Vagina (tissue), 2 donors: Measurements from ENCODE around the gene KRTAP10-3. TPM values are rescaled to one million over a fixed set of nuclear protein-coding genes. Genes with fewer than 3 reads are reported as not detected.

Source experiments
- DNase-seq, 2 donors: peaks; one replicate each; pipeline ENCODE4 v3.0.0-alpha.2; 2017; ENCODE audit errors: extremely low spot score in 2 of 2
- H3K27ac ChIP-seq: fragments of 200-600 bp; sonication (generic); one replicate; pipeline ENCODE4 v1.5.1; 2019
- H3K27me3 ChIP-seq: fragments of 200-600 bp; sonication (generic); one replicate; pipeline ENCODE4 v1.5.1; 2019
- H3K36me3 ChIP-seq, 2 donors: fragments of 200-600 bp; sonication (generic); one replicate each; pipeline ENCODE4 v1.5.1; 2017 to 2019
- H3K4me1 ChIP-seq: fragments of 200-600 bp; sonication (generic); one replicate; pipeline ENCODE4 v1.5.1; 2019
- H3K4me3 ChIP-seq, 2 donors: fragments of 200-600 bp; sonication (generic); 1 replicate in 1 of 2; 2 replicates in 1 of 2; pipeline ENCODE4 v1.5.1; 2016 to 2019
- H3K9me3 ChIP-seq: fragments of 200-600 bp; sonication (generic); one replicate; pipeline ENCODE4 v1.5.1; 2019
- CTCF ChIP-seq, 3 experiments: fragments of 450-650 bp in 2 of 3; fragments of 200-600 bp in 1 of 3; sonication (generic) in 1 of 3; IDR thresholded peaks; one replicate each; pipeline ENCODE4 v1.5.1; 2017 to 2019; ENCODE audit warnings: antibody characterized with exemption in 3 of 3, mild to moderate bottlenecking in 2 of 3, moderate library complexity in 2 of 3
- POLR2A ChIP-seq, 2 donors: fragments of 450-650 bp; IDR thresholded peaks; one replicate each; pipeline ENCODE4 v1.6.1; 2017; ENCODE audit warnings: antibody characterized with exemption in 2 of 2, mild to moderate bottlenecking in 2 of 2, moderate library complexity in 2 of 2
- POLR2AphosphoS5 ChIP-seq, 2 donors: sonication (generic); formaldehyde crosslinking; IDR thresholded peaks; one replicate each; pipeline ENCODE4 v1.9.0; 2017; ENCODE audit warnings: antibody characterized with exemption in 2 of 2, mild to moderate bottlenecking in 2 of 2, low read depth in 1 of 2; ENCODE audit not compliant: insufficient read depth in 1 of 2
- intact Hi-C: fragments of 100-400 bp; cut with DNase I; formaldehyde crosslinking; loops from one replicate; pipeline ENCODE4 v1.15.1; 2023
- total RNA-seq: library from RNA; depleted of rRNA; stranded (reverse); fragments of >200 nt; gene quantifications from one replicate; pipeline ENCODE4 v1.2.3, GENCODE V29; 2016

KRTAP10-3 gene
- total RNA-seq, result not detected

GRCh38 chr21:44558695-44559094 is at the start of gene KRTAP10-3:
TSS of gene KRTAP10-3 (minus strand) at chr21:44558795. CDS start at chr21:44558715, 80 bp downstream.
- no peaks in the 10 kb centered on the region for H3K27me3 ChIP-seq
- DNase-seq, result peak in 1 of 2 donors; percentile 75
- H3K9me3 ChIP-seq, result no peaks in the 10 kb centered on the region
- intact Hi-C loops, result no loop called here
- TF ChIP-seq CTCF (IDR thresholded peaks at IDR 0.05) (no peak), POLR2A (IDR thresholded peaks at IDR 0.05) (no peak), POLR2AphosphoS5 (IDR thresholded peaks at IDR 0.05; ENCODE audit: insufficient read depth in 1 of 2, low read depth in 1 of 2) (no peak)
- no peak within 1 kb of the TSS for H3K4me3 ChIP-seq
- no peaks in the 10 kb centered on the region for H3K4me1 ChIP-seq
- H3K27ac ChIP-seq, result no peak within 1 kb of the TSS
- H3K36me3 ChIP-seq, result no peaks in the 10 kb centered on the region

GRCh38 chr21:44606495-44606894 is 47.9 kb upstream of the KRTAP10-3 start:
- Histone ChIP-seq H3K9me3 (no peaks in the 10 kb centered on the region), H3K27ac (no peak overlapping the region), H3K36me3 (no peaks in the 10 kb centered on the region), H3K4me1 (no peaks in the 10 kb centered on the region), H3K27me3 (no peaks in the 10 kb centered on the region), H3K4me3 (no peak overlapping the region)
- TF ChIP-seq POLR2AphosphoS5 (IDR thresholded peaks at IDR 0.05; ENCODE audit: insufficient read depth in 1 of 2, low read depth in 1 of 2), result no peak
- TF ChIP-seq CTCF (IDR thresholded peaks at IDR 0.05), result no peak
- no peak for TF ChIP-seq POLR2A (IDR thresholded peaks at IDR 0.05)
- intact Hi-C loops, result no loop called here
- no peak for DNase-seq

- no peak overlapping the region for H3K27ac ChIP-seq
- no peaks in the 10 kb centered on the region for H3K9me3 ChIP-seq
- no peaks in the 10 kb centered on the region for H3K36me3 ChIP-seq
- H3K4me1 ChIP-seq, result no peaks in the 10 kb centered on the region
- intact Hi-C loops, result no loop called here
- no peak for TF ChIP-seq POLR2A (IDR thresholded peaks at IDR 0.05)
- no peak for TF ChIP-seq CTCF (IDR thresholded peaks at IDR 0.05)
- TF ChIP-seq POLR2AphosphoS5 (IDR thresholded peaks at IDR 0.05; ENCODE audit: insufficient read depth in 1 of 2, low read depth in 1 of 2), result no peak
- peak in 1 of 2 donors; percentile 62 for DNase-seq
- no peaks in the 10 kb centered on the region for H3K27me3 ChIP-seq
- no peak overlapping the region for H3K4me3 ChIP-seq
These were observed 45.3 kb upstream of the KRTAP10-3 start for GRCh38 chr21:44603911-44604310.

GRCh38 chr21:44603109-44603875 is 44.7 kb upstream of the KRTAP10-3 start:
- no peak for TF ChIP-seq POLR2AphosphoS5 (IDR thresholded peaks at IDR 0.05; ENCODE audit: insufficient read depth in 1 of 2, low read depth in 1 of 2)
- no peak for TF ChIP-seq CTCF (IDR thresholded peaks at IDR 0.05)
- TF ChIP-seq POLR2A (IDR thresholded peaks at IDR 0.05), result no peak
- H3K27ac ChIP-seq, result no peak overlapping the region
- no peaks in the 10 kb centered on the region for H3K36me3 ChIP-seq
- intact Hi-C loops, result no loop called here
- H3K4me3 ChIP-seq, result no peak overlapping the region
- no peaks in the 10 kb centered on the region for H3K27me3 ChIP-seq
- no peaks in the 10 kb centered on the region for H3K9me3 ChIP-seq
- DNase-seq, result peak in 1 of 2 donors; percentile 69
- H3K4me1 ChIP-seq, result no peaks in the 10 kb centered on the region

GRCh38 chr21:44602463-44602850 is 43.9 kb upstream of the KRTAP10-3 start:
- Histone ChIP-seq H3K4me1 (no peaks in the 10 kb centered on the region), H3K9me3 (no peaks in the 10 kb centered on the region), H3K27me3 (no peaks in the 10 kb centered on the region), H3K27ac (no peak overlapping the region), H3K4me3 (no peak overlapping the region), H3K36me3 (no peaks in the 10 kb centered on the region)
- no peak for DNase-seq
- TF ChIP-seq POLR2A (IDR thresholded peaks at IDR 0.05), result no peak
- no peak for TF ChIP-seq CTCF (IDR thresholded peaks at IDR 0.05)
- no peak for TF ChIP-seq POLR2AphosphoS5 (IDR thresholded peaks at IDR 0.05; ENCODE audit: insufficient read depth in 1 of 2, low read depth in 1 of 2)
- intact Hi-C loops, result no loop called here
